ENCODE measurements around the gene BACE2. TPM values are rescaled to one million over a fixed set of nuclear protein-coding genes. Genes with fewer than 3 reads are reported as not detected.

Gene BACE2
- 27.2 and 41.8 TPM in 2 replicates for total RNA-seq

DNA sequence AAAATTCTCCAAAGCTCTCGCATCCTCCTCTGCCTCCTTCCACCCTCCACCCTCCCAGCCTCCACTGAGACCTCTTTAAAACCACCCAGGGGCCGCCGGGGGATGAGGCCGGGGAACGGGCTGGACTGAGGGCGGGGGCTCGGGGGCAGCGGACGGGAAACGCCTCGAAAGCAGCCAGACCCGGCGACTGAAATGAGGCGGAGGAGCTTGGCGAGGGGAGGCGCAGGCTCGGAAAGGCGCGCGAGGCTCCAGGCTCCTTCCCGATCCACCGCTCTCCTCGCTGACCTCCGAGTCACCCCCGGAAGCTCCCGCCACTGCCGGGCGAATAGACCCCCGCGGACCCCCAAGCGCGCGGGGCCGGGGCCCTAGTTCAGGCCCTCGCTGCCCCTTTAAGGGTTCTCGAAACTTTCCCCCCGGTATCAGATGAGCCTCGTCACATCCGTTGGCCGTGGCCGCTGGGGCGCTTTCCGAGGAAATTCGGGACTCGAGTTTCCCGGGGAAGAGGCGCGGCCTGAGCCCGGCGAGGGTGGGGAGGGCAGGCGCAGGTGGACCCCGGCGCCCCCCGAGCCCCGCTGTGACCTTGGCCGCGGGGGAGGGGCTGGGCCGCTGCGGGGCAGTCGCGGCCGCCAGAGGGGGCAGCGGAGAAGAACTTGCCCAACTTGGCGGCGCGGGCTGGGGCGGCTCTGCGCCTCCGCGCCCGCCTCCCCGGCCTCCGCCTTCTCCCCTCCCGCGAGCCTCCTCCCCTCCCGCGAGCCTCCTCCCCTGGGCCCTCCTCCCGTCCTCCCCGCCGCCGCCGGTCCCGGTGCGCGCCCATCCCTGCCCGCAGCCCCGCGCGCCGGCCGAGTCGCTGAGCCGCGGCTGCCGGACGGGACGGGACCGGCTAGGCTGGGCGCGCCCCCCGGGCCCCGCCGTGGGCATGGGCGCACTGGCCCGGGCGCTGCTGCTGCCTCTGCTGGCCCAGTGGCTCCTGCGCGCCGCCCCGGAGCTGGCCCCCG is at the start of gene BACE2:
BACE2 (plus strand) TSS at position 813 of the 995 bp plus-strand sequence; CDS start at position 917, 104 bp downstream.

DNA sequence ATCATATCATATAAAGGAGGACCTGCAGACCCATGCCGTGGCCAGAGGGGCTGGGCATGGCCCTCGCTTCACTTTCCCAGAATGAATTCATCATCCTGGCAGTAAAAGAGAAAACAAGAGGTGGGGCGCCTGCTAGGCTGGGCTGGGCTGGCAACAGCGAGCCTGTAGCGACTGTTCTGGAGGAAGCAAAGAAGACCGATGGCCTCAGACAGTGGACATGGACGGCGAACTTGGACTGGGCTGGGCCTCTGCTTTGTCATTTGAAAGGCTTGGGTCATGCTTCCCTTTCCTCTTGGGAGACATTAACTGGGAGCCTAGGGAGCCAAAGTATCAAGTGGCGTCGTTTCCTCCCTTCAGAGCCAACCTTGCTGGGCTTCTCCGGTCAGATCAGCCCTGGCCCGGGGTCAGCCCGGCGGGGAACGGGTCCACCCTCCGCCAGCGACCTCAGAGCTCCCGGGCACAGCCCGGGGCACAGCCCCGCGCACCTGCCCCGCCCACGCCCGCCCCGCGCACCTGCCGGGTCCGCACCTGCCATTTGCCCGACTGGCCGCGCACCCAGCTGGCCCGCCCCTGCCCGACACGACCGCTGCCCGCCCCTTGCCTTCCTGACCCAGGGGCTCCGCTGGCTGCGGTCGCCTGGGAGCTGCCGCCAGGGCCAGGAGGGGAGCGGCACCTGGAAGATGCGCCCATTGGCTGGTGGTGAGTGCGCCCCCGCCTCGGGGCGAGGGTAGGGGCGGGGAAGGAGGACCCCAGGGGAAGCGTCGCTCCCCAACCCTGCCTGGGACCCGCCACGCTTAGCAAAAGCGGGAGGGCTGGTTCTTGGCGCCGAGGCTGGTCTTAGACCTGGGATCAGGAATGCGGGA is 148.5 kb downstream of the BACE2 start, which contains the start of gene FAM3B:
FAM3B (plus strand) TSS at position 602 of the 863 bp plus-strand sequence; CDS start at position 681, 79 bp downstream.

Other genes with a start within 250 kb of the BACE2 start
- gene FAM3B, start 148.6 kb downstream of the BACE2 start, total RNA-seq = not detected in 2 replicates
- 0.80 and 3.0 TPM in 2 replicates for gene MX2, start 193.9 kb downstream of the BACE2 start, total RNA-seq

Data from epithelial cell of alveolus of lung (primary cell).